ENCODE results near the gene PPFIA4. TPM values are rescaled to one million over a fixed set of nuclear protein-coding genes. Genes with fewer than 3 reads are reported as not detected.

The PPFIA4 gene
- total and polyA plus RNA-seq, 2 donors, result 0.82 to 2.1 TPM

- Histone ChIP-seq H3K9me3 (ENCODE audit: control insufficient read depth in 2 of 2, insufficient read depth in 1 of 2, low read length in 1 of 2) (no peaks in the 10 kb centered on the region), H3K27ac (ENCODE audit: low read depth in 1 of 2, low read length in 1 of 2) (no peak overlapping the region), H3K4me3 (ENCODE audit: low read length in 2 of 2) (no peak overlapping the region), H3K4me1 (ENCODE audit: control insufficient read depth in 2 of 2, insufficient read depth in 2 of 2, low read length in 2 of 2) (no peaks in the 10 kb centered on the region), H3K36me3 (ENCODE audit: control insufficient read depth in 2 of 2, insufficient read depth in 2 of 2, low read length in 1 of 2) (no peaks in the 10 kb centered on the region), H3K27me3 (ENCODE audit: control insufficient read depth in 2 of 2, insufficient read depth in 1 of 2, low read length in 1 of 2) (peaks cover 0 to 6% of the 10 kb centered on the region in 2 donors)
- 95% methylated on average over 3 of the region's 3 CpGs for WGBS
- DNase-seq (ENCODE audit: low read depth in 6 of 9, low spot score in 9 of 9), result no peak
These were observed 62.1 kb downstream of the PPFIA4 start for GRCh38 chr1:203088441-203088840.

GRCh38 chr1:203089001-203089650, 62.8 kb downstream of the PPFIA4 start:
- no peaks in the 10 kb centered on the region for H3K4me1 ChIP-seq (ENCODE audit: control insufficient read depth in 2 of 2, insufficient read depth in 2 of 2, low read length in 2 of 2)
- H3K9me3 ChIP-seq (ENCODE audit: control insufficient read depth in 2 of 2, insufficient read depth in 1 of 2, low read length in 1 of 2), result no peaks in the 10 kb centered on the region
- H3K4me3 ChIP-seq (ENCODE audit: low read length in 2 of 2), result no peak overlapping the region
- DNase-seq (ENCODE audit: low read depth in 6 of 9, low spot score in 9 of 9), result no peak
- no peaks in the 10 kb centered on the region for H3K36me3 ChIP-seq (ENCODE audit: control insufficient read depth in 2 of 2, insufficient read depth in 2 of 2, low read length in 1 of 2)
- peaks cover 0 to 6% of the 10 kb centered on the region in 2 donors for H3K27me3 ChIP-seq (ENCODE audit: control insufficient read depth in 2 of 2, insufficient read depth in 1 of 2, low read length in 1 of 2)
- 97% methylated on average over 7 of the region's 7 CpGs for WGBS
- H3K27ac ChIP-seq (ENCODE audit: low read depth in 1 of 2, low read length in 1 of 2), result no peak overlapping the region

GRCh38 chr1:203089651-203090045, 63.4 kb downstream of the PPFIA4 start:
- Histone ChIP-seq H3K27me3 (ENCODE audit: control insufficient read depth in 2 of 2, insufficient read depth in 1 of 2, low read length in 1 of 2) (peaks cover 0 to 6% of the 10 kb centered on the region in 2 donors), H3K36me3 (ENCODE audit: control insufficient read depth in 2 of 2, insufficient read depth in 2 of 2, low read length in 1 of 2) (no peaks in the 10 kb centered on the region), H3K27ac (ENCODE audit: low read depth in 1 of 2, low read length in 1 of 2) (no peak overlapping the region), H3K4me1 (ENCODE audit: control insufficient read depth in 2 of 2, insufficient read depth in 2 of 2, low read length in 2 of 2) (no peaks in the 10 kb centered on the region), H3K9me3 (ENCODE audit: control insufficient read depth in 2 of 2, insufficient read depth in 1 of 2, low read length in 1 of 2) (peaks cover 0 to 3% of the 10 kb centered on the region in 2 donors), H3K4me3 (ENCODE audit: low read length in 2 of 2) (no peak overlapping the region)
- 97% methylated on average over 7 of the region's 7 CpGs for WGBS
- DNase-seq (ENCODE audit: low read depth in 6 of 9, low spot score in 9 of 9), result no peak

- H3K27me3 ChIP-seq (ENCODE audit: control insufficient read depth in 2 of 2, insufficient read depth in 1 of 2, low read length in 1 of 2), result peaks cover 0 to 6% of the 10 kb centered on the region in 2 donors
- H3K4me1 ChIP-seq (ENCODE audit: control insufficient read depth in 2 of 2, insufficient read depth in 2 of 2, low read length in 2 of 2), result no peaks in the 10 kb centered on the region
- H3K4me3 ChIP-seq (ENCODE audit: low read length in 2 of 2), result no peak overlapping the region
- peaks cover 0 to 3% of the 10 kb centered on the region in 2 donors for H3K9me3 ChIP-seq (ENCODE audit: control insufficient read depth in 2 of 2, insufficient read depth in 1 of 2, low read length in 1 of 2)
- 88% methylated on average over 6 of the region's 6 CpGs for WGBS
- no peak for DNase-seq (ENCODE audit: low read depth in 6 of 9, low spot score in 9 of 9)
- no peak overlapping the region for H3K27ac ChIP-seq (ENCODE audit: low read depth in 1 of 2, low read length in 1 of 2)
- H3K36me3 ChIP-seq (ENCODE audit: control insufficient read depth in 2 of 2, insufficient read depth in 2 of 2, low read length in 1 of 2), result no peaks in the 10 kb centered on the region
These were observed 64.3 kb downstream of the PPFIA4 start for GRCh38 chr1:203090421-203091198.

GRCh38 chr1:203091199-203091477, 64.8 kb downstream of the PPFIA4 start:
- H3K9me3 ChIP-seq (ENCODE audit: control insufficient read depth in 2 of 2, insufficient read depth in 1 of 2, low read length in 1 of 2), result peaks cover 0 to 3% of the 10 kb centered on the region in 2 donors
- H3K27ac ChIP-seq (ENCODE audit: low read depth in 1 of 2, low read length in 1 of 2), result no peak overlapping the region
- no peaks in the 10 kb centered on the region for H3K36me3 ChIP-seq (ENCODE audit: control insufficient read depth in 2 of 2, insufficient read depth in 2 of 2, low read length in 1 of 2)
- no peak for DNase-seq (ENCODE audit: low read depth in 6 of 9, low spot score in 9 of 9)
- H3K4me1 ChIP-seq (ENCODE audit: control insufficient read depth in 2 of 2, insufficient read depth in 2 of 2, low read length in 2 of 2), result no peaks in the 10 kb centered on the region
- WGBS, result 98% methylated on average over 4 of the region's 4 CpGs
- peaks cover 0 to 6% of the 10 kb centered on the region in 2 donors for H3K27me3 ChIP-seq (ENCODE audit: control insufficient read depth in 2 of 2, insufficient read depth in 1 of 2, low read length in 1 of 2)
- H3K4me3 ChIP-seq (ENCODE audit: low read length in 2 of 2), result no peak overlapping the region

- 93% methylated on average over 6 of the region's 6 CpGs for WGBS
- Histone ChIP-seq H3K4me1 (ENCODE audit: control insufficient read depth in 2 of 2, insufficient read depth in 2 of 2, low read length in 2 of 2) (no peaks in the 10 kb centered on the region), H3K27me3 (ENCODE audit: control insufficient read depth in 2 of 2, insufficient read depth in 1 of 2, low read length in 1 of 2) (peaks cover 0 to 6% of the 10 kb centered on the region in 2 donors), H3K4me3 (ENCODE audit: low read length in 2 of 2) (no peak overlapping the region), H3K9me3 (ENCODE audit: control insufficient read depth in 2 of 2, insufficient read depth in 1 of 2, low read length in 1 of 2) (peaks cover 0 to 3% of the 10 kb centered on the region in 2 donors), H3K36me3 (ENCODE audit: control insufficient read depth in 2 of 2, insufficient read depth in 2 of 2, low read length in 1 of 2) (no peaks in the 10 kb centered on the region), H3K27ac (ENCODE audit: low read depth in 1 of 2, low read length in 1 of 2) (no peak overlapping the region)
- no peak for DNase-seq (ENCODE audit: low read depth in 6 of 9, low spot score in 9 of 9)
These were observed 65.6 kb downstream of the PPFIA4 start for GRCh38 chr1:203091761-203092330.

- 85% methylated on average over 1 of the region's 1 CpG for WGBS
These were observed 67.6 kb downstream of the PPFIA4 start for GRCh38 chr1:203093754-203094410.

GRCh38 chr1:203095061-203095690, 68.9 kb downstream of the PPFIA4 start:
- H3K27ac ChIP-seq (ENCODE audit: low read depth in 1 of 2, low read length in 1 of 2), result no peak overlapping the region
- H3K36me3 ChIP-seq (ENCODE audit: control insufficient read depth in 2 of 2, insufficient read depth in 2 of 2, low read length in 1 of 2), result no peaks in the 10 kb centered on the region
- H3K9me3 ChIP-seq (ENCODE audit: control insufficient read depth in 2 of 2, insufficient read depth in 1 of 2, low read length in 1 of 2), result peaks cover 0 to 3% of the 10 kb centered on the region in 2 donors
- no peak overlapping the region for H3K4me3 ChIP-seq (ENCODE audit: low read length in 2 of 2)
- 96% methylated on average over 1 of the region's 1 CpG for WGBS
- H3K27me3 ChIP-seq (ENCODE audit: control insufficient read depth in 2 of 2, insufficient read depth in 1 of 2, low read length in 1 of 2), result peaks cover 0 to 4% of the 10 kb centered on the region in 2 donors
- no peaks in the 10 kb centered on the region for H3K4me1 ChIP-seq (ENCODE audit: control insufficient read depth in 2 of 2, insufficient read depth in 2 of 2, low read length in 2 of 2)
- DNase-seq (ENCODE audit: low read depth in 6 of 9, low spot score in 9 of 9), result no peak

More at GRCh38 chr1:203093754-203094410, 67.6 kb downstream of the PPFIA4 start:
- H3K9me3 ChIP-seq (ENCODE audit: control insufficient read depth in 2 of 2, insufficient read depth in 1 of 2, low read length in 1 of 2), result peaks cover 0 to 3% of the 10 kb centered on the region in 2 donors
- H3K27ac ChIP-seq (ENCODE audit: low read depth in 1 of 2, low read length in 1 of 2), result no peak overlapping the region
- no peak for DNase-seq (ENCODE audit: low read depth in 6 of 9, low spot score in 9 of 9)
- H3K4me1 ChIP-seq (ENCODE audit: control insufficient read depth in 2 of 2, insufficient read depth in 2 of 2, low read length in 2 of 2), result no peaks in the 10 kb centered on the region
- peaks cover 0 to 9% of the 10 kb centered on the region in 2 donors for H3K27me3 ChIP-seq (ENCODE audit: control insufficient read depth in 2 of 2, insufficient read depth in 1 of 2, low read length in 1 of 2)
- H3K4me3 ChIP-seq (ENCODE audit: low read length in 2 of 2), result no peak overlapping the region
- H3K36me3 ChIP-seq (ENCODE audit: control insufficient read depth in 2 of 2, insufficient read depth in 2 of 2, low read length in 1 of 2), result no peaks in the 10 kb centered on the region
